Activated naive CD4-positive, alpha-beta T cell treated with anti-CD3 and anti-CD28 coated beads, Interleukin-2, amount 50 U/mL, for 24 hours (primary cell): ENCODE data around the gene SULF2.
A peak's percentile ranks its signal among the peaks of the same experiment; 100 is the strongest.

Experiments used
- H3K27ac Mint-ChIP-seq: one replicate; pipeline ENCODE4 v1.8.0; 2021; ENCODE audit warnings: mild to moderate bottlenecking, mixed read lengths
- H3K27me3 Mint-ChIP-seq: one replicate; pipeline ENCODE4 v1.8.0; 2021; ENCODE audit warnings: mixed read lengths
- H3K36me3 Mint-ChIP-seq: one replicate; pipeline ENCODE4 v1.8.0; 2021; ENCODE audit warnings: mixed read lengths
- H3K4me1 Mint-ChIP-seq: one replicate; pipeline ENCODE4 v1.8.0; 2021; ENCODE audit warnings: mixed read lengths
- H3K4me3 Mint-ChIP-seq: one replicate; pipeline ENCODE4 v1.8.0; 2021; ENCODE audit warnings: mild to moderate bottlenecking, mixed read lengths
- H3K9me3 Mint-ChIP-seq: one replicate; pipeline ENCODE4 v1.8.0; 2021; ENCODE audit warnings: mixed read lengths

Gene SULF2

GRCh38 chr20:47780720-47781389, 4.4 kb downstream of the SULF2 start:
- no peak overlapping the region for H3K27ac Mint-ChIP-seq
- peaks cover 17% of the 10 kb centered on the region for H3K27me3 Mint-ChIP-seq
- peaks cover 10% of the 10 kb centered on the region for H3K4me1 Mint-ChIP-seq
- H3K9me3 Mint-ChIP-seq: peaks cover 6% of the 10 kb centered on the region
- H3K4me3 Mint-ChIP-seq: no peak overlapping the region
- no peaks in the 10 kb centered on the region for H3K36me3 Mint-ChIP-seq

DNA sequence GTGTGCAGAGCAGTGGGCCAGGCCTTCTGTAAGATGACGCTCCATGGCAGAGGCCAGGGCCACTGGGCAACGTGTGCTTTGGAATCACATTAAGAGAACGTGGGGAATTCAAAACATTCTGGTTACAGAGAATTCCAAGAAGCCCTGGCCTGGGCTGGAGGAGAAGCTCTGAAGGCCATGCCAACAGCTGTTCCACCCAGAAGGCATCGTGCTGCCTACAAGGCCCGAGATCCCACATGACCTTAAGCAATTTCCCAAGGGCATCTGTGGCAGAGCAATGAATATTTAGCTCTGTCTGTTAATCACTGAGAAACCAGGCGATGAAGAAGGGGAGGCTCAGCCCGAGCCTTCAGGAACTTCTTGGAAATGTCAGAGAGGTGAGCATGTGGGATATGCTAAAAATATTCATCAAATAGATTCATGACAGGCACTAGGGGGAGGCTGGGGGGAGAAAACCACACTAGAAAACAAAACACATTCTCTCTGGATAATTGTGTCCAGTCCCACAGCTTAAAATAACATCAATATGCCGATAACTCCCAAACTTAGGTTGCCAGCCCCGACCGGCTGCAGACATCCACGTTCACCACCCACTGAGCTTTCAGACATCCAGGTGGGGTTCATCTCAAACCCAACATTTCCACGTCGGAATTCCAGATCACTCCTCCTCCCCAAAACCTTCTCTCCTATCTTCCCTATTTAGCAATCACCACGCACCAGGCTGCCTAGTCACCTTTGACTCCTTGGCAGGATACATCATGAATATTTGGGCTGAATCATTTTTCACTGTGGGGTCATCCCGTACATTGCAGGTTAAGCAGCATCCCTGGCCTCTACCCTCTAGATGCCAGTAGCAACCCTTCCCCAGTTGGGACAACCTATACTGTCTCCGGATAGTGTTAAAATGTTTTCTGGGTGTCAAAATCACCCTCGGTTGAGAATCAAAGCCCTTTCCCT, 6.6 kb downstream of the SULF2 start:
- Mint-ChIP-seq H3K4me3 (no peak overlapping the region), H3K4me1 (peaks cover under 1% of the 10 kb centered on the region), H3K27ac (no peak overlapping the region), H3K36me3 (no peaks in the 10 kb centered on the region), H3K27me3 (peaks cover 9% of the 10 kb centered on the region), H3K9me3 (peaks cover 6% of the 10 kb centered on the region)

DNA sequence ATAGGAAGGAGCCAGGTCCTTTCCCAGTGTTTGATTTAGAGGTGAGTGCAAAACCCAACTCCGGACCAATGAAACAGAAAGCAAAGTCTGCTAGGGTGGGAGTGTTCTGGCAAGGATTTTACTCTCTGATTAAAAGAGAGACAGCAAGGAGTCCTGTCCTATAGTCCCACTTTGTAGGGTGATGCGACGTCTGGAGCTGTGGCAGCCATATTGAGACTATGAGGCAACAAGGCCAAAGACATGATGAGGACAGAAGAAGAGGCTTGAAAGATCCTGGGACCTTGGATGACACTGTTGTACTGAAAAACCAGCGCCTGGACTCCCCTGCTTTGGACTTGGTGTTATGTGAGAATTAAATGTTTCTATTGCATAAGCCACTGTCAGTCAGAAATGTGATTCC, 8.1 kb downstream of the SULF2 start:
- Mint-ChIP-seq H3K27ac (no peak overlapping the region), H3K4me3 (no peak overlapping the region), H3K36me3 (no peaks in the 10 kb centered on the region), H3K9me3 (peaks cover 6% of the 10 kb centered on the region), H3K27me3 (peaks cover 4% of the 10 kb centered on the region), H3K4me1 (no peaks in the 10 kb centered on the region)

DNA sequence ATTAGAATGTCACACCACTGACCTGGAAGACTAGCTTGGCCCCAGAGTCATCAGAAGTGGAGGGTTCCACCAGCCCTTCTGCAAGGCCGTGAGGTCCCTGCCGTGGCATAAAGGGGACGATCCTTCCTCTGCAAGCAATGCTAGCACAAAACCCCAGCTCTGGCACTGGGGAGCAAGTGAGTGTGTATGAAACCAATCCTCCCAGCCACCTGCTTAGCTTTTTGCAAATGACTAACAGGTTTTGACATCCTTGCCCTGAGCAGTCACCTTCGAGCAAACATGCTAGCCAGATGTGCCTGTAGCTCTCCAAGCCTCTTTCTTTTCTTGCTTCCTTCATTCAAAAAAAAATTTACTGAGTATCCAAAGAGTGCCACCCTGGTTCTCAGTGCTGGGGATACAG, 8.6 kb downstream of the SULF2 start:
- Mint-ChIP-seq H3K27ac (no peak overlapping the region), H3K4me3 (no peak overlapping the region), H3K9me3 (peaks cover 6% of the 10 kb centered on the region), H3K36me3 (no peaks in the 10 kb centered on the region), H3K4me1 (no peaks in the 10 kb centered on the region), H3K27me3 (no peaks in the 10 kb centered on the region)

GRCh38 chr20:47775841-47776240, 9.4 kb downstream of the SULF2 start:
- Mint-ChIP-seq H3K27me3 (no peaks in the 10 kb centered on the region), H3K36me3 (peaks cover 2% of the 10 kb centered on the region), H3K9me3 (peaks cover 6% of the 10 kb centered on the region), H3K4me1 (no peaks in the 10 kb centered on the region), H3K27ac (no peak overlapping the region), H3K4me3 (no peak overlapping the region)

GRCh38 chr20:47775039-47775438, 10.2 kb downstream of the SULF2 start:
- H3K9me3 Mint-ChIP-seq: peaks cover 6% of the 10 kb centered on the region
- no peak overlapping the region for H3K4me3 Mint-ChIP-seq
- peaks cover 2% of the 10 kb centered on the region for H3K36me3 Mint-ChIP-seq
- no peak overlapping the region for H3K27ac Mint-ChIP-seq
- H3K27me3 Mint-ChIP-seq: no peaks in the 10 kb centered on the region
- no peaks in the 10 kb centered on the region for H3K4me1 Mint-ChIP-seq

DNA sequence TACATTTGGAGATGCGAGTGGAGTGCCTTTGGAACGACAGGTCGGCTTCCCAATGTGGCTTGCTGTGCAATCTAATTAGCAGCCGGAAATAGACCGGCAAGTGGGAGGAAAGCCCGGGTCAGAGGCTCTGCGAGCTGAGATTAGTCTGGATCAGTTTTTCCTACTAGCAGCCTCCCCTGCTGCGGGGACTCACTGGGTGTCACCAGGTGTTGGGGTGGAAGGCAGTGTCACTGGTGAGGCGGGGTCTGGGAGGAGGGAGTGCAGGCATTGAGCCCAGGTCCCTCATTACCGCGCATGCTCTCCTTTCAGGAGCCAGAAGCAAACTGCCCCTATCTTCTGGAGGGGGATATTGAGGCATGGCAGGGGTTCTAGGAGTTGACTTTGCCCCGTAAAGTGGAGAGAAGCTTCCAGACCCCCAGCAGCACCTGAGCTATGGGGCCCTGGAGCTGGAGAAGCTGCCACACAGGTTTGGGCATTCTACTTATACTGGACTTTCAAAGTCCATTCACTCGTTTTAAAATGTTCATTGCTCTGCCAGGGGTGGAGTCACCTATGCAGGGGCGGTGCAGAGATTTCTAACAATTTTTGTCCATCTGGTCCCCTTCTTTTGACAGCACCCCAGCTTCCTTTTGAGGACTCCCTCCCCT, 11.0 kb downstream of the SULF2 start:
- Mint-ChIP-seq H3K4me3 (no peak overlapping the region), H3K27me3 (no peaks in the 10 kb centered on the region), H3K4me1 (no peaks in the 10 kb centered on the region), H3K27ac (no peak overlapping the region), H3K36me3 (peaks cover 2% of the 10 kb centered on the region), H3K9me3 (peaks cover 6% of the 10 kb centered on the region)

DNA sequence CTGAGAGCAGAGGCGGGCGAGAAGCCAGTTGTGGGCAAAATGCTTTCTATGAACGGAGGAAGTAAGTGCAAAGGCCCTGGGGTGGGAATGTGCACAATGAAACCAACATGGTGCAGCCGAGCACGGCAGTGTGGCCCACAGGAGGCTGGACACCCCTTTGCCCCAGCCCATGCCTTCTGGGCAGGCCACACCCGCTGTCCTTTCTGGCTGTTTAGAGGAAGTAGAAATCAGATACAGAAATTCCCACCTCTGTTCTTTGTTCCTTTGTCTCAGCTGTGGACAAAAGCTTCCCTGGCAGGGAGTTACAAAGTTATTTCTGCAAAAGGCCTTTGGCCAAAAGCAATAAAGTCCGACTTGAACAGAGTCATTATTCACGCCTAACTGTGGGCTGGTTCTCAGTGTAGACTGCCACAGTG, 11.9 kb downstream of the SULF2 start:
- H3K4me1 Mint-ChIP-seq: no peaks in the 10 kb centered on the region
- no peaks in the 10 kb centered on the region for H3K27me3 Mint-ChIP-seq
- H3K27ac Mint-ChIP-seq: no peak overlapping the region
- H3K4me3 Mint-ChIP-seq: no peak overlapping the region
- peaks cover 6% of the 10 kb centered on the region for H3K9me3 Mint-ChIP-seq
- peaks cover 2% of the 10 kb centered on the region for H3K36me3 Mint-ChIP-seq

DNA sequence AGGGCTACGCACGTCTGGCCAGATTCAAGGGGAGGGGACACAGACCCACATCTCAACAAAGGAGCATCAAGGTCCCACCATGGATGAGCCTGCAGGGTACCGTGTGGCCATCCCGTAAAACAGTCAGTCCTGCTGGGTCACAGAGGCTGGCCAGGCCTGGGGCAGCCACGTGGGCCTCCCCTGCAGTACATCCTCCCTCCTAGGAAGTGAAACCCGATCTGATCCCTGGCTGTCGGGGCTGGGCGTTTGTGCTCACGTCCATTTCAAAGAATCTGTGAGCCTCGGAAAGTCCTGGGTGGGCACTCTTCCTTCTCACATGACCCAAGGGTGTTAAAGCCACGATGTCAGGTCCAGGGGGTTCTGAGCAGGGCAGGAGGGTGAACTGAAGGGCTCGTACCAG, 14.3 kb downstream of the SULF2 start:
- H3K36me3 Mint-ChIP-seq: peaks cover 2% of the 10 kb centered on the region
- H3K27me3 Mint-ChIP-seq: no peaks in the 10 kb centered on the region
- no peak overlapping the region for H3K4me3 Mint-ChIP-seq
- H3K9me3 Mint-ChIP-seq: no peaks in the 10 kb centered on the region
- H3K27ac Mint-ChIP-seq: no peak overlapping the region
- no peaks in the 10 kb centered on the region for H3K4me1 Mint-ChIP-seq

DNA sequence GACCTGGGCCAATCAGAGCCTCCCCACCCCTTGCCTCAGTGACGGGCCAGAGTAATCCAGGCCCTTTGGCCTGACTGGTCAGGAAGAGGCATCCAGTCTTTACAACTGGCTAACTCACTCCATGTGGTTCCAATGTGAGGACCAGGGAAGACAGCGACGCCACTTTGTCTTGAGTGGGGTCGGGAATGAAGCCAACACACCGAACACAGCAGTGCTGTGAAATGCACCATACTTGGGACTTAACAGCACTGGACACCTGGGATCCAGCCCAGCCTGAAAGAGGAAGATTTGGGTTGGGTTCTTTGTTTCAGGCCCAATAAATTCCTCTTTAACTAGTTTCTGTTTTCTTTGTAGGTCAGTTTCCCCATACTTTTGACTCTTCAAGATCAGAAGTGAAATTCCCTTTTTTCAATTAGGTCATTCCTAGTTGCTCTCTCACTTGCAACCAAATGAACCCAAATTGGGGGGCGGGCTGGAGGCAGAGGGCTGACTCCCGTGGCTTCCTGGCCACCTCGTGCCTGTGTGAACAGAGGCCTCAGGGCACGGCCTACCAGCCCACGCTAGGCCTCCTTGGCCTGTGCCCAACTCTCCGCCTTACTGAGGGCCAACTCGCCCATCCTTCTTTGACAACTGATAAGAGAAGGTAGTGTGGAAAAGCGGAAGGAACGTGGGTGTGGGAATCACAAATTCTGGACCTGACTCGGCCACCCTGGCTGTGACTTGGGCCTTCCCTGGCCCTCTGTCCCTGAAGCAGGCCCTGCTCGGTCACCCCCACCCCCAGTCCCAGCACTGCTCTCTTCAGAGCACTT, 17.1 kb downstream of the SULF2 start:
- Mint-ChIP-seq H3K4me3 (no peak overlapping the region), H3K9me3 (no peaks in the 10 kb centered on the region), H3K27ac (no peak overlapping the region), H3K36me3 (peaks cover 2% of the 10 kb centered on the region), H3K27me3 (peaks cover 2% of the 10 kb centered on the region), H3K4me1 (no peaks in the 10 kb centered on the region)

- Mint-ChIP-seq H3K9me3 (no peaks in the 10 kb centered on the region), H3K27ac (no peak overlapping the region), H3K27me3 (peaks cover 4% of the 10 kb centered on the region), H3K4me1 (no peaks in the 10 kb centered on the region), H3K4me3 (no peak overlapping the region), H3K36me3 (no peaks in the 10 kb centered on the region)
Measured at GRCh38 chr20:47765691-47766594, 19.3 kb downstream of the SULF2 start.

GRCh38 chr20:47765271-47765670, 20.0 kb downstream of the SULF2 start:
- Mint-ChIP-seq H3K27ac (no peak overlapping the region), H3K27me3 (peaks cover 5% of the 10 kb centered on the region), H3K36me3 (no peaks in the 10 kb centered on the region), H3K4me3 (no peak overlapping the region), H3K9me3 (no peaks in the 10 kb centered on the region), H3K4me1 (no peaks in the 10 kb centered on the region)

GRCh38 chr20:47764154-47764733, 21.0 kb downstream of the SULF2 start:
- H3K27me3 Mint-ChIP-seq: peaks cover 6% of the 10 kb centered on the region
- H3K36me3 Mint-ChIP-seq: no peaks in the 10 kb centered on the region
- H3K9me3 Mint-ChIP-seq: no peaks in the 10 kb centered on the region
- no peaks in the 10 kb centered on the region for H3K4me1 Mint-ChIP-seq
- no peak overlapping the region for H3K4me3 Mint-ChIP-seq
- H3K27ac Mint-ChIP-seq: peak overlapping the region; percentile 5

DNA sequence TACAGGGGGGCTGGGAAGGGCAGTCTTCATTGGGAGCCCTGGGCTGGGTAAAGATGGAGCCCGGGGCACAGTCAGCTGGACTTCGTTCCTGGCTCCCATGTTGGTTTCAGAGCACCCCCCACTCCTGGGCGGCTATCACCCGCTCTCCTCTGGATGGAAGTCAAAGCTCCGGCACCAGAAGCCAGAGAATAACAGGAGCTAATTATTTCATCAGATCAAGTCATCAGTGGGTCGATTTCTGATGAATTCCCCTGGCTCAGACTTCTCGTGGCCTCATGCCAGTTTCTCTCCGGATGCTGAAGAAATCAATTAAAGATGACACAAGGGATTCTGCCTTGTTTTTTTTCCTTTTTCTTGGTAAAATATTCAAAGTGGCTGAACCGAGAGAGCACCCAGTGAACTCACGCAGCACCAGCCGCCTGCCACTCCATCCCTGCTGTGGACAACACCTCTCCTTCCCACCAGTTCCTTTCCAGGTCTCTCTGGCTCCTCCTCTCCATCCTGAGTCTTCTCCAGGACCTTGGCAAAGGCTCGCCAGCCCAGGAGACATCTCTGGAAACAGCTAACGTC, 22.5 kb downstream of the SULF2 start:
- H3K9me3 Mint-ChIP-seq: no peaks in the 10 kb centered on the region
- H3K4me1 Mint-ChIP-seq: no peaks in the 10 kb centered on the region
- no peak overlapping the region for H3K4me3 Mint-ChIP-seq
- no peaks in the 10 kb centered on the region for H3K36me3 Mint-ChIP-seq
- no peak overlapping the region for H3K27ac Mint-ChIP-seq
- H3K27me3 Mint-ChIP-seq: peaks cover 6% of the 10 kb centered on the region
